Frontal cortex (tissue), 4 donors: Measurements from ENCODE around the gene GRAMD1B. TPM values are rescaled to one million over a fixed set of nuclear protein-coding genes. Genes with fewer than 3 reads are reported as not detected.

ENCODE experiments used
- DNase-seq, 2 donors: peaks; one replicate each; pipeline ENCODE4 v3.0.0; 2012; ENCODE audit warnings: low spot score in 2 of 2
- FAIRE-seq: peaks from 2 replicates; lab custom pipeline; 2012; peaks lifted over from hg19 to GRCh38; lab: Jason Lieb, UNC
- total RNA-seq: library from RNA; depleted of rRNA; stranded (reverse); fragments of >200 nt; gene quantifications from one replicate; pipeline ENCODE4 v1.2.3, GENCODE V29; 2014
- donor health status: control.
- donor health status: control.
- donor health status: control.

Gene GRAMD1B
- total RNA-seq, 1 donor from 2014 or later, result 39.9 TPM

- DNase-seq (no peak), FAIRE-seq (no peak)
Observed at GRCh38 chr11:123579482-123579812, 149.4 kb downstream of the GRAMD1B start.

DNA sequence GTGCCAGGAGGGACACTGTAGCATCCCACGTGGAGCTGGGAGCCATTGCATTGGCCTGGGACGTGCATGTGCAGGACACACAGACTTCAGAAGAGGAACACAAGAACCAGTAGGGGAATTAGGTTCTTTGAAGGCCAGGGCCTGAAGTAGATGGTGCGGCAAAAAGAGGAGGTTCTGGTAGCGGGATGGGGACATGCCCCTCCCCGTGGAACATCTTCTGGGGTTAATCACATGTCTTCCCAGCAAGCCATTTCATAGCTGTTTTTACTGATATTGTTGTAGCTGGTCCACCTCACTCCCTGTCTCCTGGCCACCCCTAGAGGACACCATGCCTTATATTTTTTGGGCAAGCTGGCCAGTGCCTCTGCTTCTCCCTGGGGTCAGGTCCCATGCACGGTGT lies 150.1 kb downstream of the GRAMD1B start:
- DNase-seq (no peak), FAIRE-seq (no peak)

GRCh38 chr11:123580557-123581275 lies 150.6 kb downstream of the GRAMD1B start:
- peak in 1 of 2 donors; percentile 67 for DNase-seq
- FAIRE-seq, result no peak

DNA sequence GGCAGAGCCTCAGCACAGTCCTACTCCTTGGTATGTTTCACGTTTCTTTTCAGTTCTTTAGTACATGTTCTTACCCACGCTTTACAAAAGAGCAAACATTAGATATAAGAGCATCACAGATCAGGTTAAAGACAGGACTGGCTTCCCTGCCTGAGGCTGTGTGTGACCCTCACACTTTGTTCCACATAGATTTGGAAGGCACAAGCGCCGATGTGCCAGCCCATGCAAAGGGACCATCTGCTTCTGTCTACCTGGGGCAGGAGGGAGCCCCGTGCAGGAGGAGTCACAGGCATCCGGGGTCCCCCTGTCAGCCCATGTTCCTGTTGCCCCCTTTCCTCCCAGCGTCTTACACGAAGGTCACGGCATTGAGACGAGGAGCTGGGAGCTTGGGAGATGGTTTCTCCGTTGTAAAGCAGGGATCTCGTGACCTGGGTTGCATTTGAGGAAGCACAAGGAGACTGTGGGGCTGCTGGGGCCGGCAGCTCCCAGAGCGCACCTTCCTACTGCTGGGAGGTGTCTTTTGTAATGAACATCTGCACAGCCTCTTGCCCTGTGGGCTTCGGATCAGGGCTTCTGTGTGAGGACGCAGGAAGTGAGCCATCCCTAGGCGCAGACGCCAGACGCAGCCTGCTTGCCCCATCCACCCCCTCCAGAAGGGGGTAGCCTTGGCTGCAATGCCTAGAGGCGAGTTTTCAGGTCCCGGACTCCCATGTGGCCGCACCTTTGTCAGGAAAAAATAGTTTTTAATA lies 151.8 kb downstream of the GRAMD1B start:
- FAIRE-seq, result no peak
- DNase-seq, result no peak

DNA sequence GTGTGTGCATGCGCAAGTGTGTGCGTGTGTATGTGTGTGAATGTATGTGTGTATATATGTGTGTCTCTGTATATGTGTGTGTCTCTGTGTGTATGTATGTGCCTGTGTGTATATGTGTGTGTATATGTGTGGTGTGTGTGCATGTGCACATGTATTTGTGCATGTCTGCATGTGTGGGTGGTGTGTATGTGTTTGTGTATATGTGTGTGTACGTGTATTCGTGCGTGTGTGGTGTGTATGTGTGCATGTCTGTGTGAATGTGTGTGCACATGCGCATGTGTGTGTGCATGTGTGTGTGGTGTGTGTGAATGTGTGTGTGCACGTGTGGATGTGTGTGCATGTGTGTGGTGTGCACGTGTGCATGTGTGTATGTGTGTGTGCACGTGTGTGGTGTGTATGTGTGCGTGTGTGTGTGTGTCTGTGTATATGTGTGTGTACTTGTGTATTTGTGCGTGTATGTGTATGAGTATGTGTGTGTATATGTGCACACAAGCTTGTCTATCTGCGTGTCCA lies 153.0 kb downstream of the GRAMD1B start:
- no peak for FAIRE-seq
- DNase-seq, result no peak

DNA sequence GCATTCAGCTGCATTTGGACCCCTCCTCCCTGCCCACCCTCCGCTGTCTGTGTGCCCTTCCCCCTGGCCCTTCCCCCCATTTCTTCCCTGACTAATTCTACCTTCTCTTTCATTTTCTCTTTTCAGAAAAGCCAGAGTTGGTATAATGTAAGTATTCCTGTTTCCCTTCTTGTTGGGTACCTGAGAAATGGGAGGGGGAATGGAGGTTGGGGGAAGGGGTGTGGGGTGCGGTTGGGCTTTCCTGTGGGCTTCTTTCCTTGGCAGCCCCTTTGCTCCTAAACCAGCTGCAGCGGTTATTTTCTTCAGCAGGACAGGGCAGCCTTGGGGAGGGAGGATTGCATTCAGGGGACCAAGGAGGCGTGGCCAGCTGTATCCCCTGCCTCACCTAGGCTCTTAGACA lies 154.1 kb downstream of the GRAMD1B start:
- DNase-seq (no peak), FAIRE-seq (no peak)

DNA sequence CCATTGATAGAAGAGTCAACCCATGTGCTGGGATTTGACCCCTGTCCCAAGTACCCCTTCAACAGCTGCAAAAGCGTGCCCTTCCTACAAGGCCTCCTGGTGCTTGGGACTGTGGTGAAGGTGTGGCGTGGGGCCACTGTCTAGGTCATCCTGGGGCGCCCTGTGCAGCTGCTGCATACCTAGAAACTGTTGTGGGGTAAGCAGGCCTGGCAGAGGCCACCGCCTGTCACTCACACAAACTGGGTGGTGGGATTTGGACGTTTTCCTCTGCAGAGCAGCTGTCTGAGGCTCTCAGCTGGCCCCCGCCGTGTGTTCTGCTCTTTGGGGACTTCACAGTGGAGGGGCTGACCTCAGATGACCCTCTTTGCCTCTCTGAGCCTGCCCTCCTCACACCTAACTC lies 154.7 kb downstream of the GRAMD1B start:
- FAIRE-seq (no peak), DNase-seq (no peak)

- FAIRE-seq (no peak), DNase-seq (no peak)
Observed at GRCh38 chr11:123585206-123585605, 155.1 kb downstream of the GRAMD1B start.

GRCh38 chr11:123585706-123586105 lies 155.6 kb downstream of the GRAMD1B start:
- DNase-seq (no peak), FAIRE-seq (no peak)

GRCh38 chr11:123586568-123586967 lies 156.5 kb downstream of the GRAMD1B start:
- DNase-seq (no peak), FAIRE-seq (no peak)

DNA sequence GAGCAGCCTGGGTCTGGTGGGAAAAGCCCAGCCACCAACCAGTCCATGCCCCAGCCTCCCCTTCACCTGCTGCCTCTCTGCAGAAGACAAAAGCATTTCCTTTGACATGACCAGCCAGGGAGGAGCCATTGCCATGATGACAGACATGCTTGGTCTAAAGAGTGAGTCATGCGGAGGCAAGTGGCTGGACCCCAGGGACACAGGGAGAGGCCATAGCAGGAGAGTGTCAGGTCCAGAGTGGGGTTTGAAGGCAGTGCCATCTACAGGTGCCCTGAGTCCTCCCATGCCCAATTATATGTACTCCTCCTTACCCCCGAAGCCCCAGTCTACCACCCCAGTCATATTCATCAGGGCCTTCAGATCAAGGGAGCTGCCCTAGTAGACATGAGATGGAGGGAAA lies 157.0 kb downstream of the GRAMD1B start:
- no peak for FAIRE-seq
- DNase-seq, result no peak

- FAIRE-seq, result no peak
Observed at GRCh38 chr11:123587559-123587958, 157.5 kb downstream of the GRAMD1B start.

DNA sequence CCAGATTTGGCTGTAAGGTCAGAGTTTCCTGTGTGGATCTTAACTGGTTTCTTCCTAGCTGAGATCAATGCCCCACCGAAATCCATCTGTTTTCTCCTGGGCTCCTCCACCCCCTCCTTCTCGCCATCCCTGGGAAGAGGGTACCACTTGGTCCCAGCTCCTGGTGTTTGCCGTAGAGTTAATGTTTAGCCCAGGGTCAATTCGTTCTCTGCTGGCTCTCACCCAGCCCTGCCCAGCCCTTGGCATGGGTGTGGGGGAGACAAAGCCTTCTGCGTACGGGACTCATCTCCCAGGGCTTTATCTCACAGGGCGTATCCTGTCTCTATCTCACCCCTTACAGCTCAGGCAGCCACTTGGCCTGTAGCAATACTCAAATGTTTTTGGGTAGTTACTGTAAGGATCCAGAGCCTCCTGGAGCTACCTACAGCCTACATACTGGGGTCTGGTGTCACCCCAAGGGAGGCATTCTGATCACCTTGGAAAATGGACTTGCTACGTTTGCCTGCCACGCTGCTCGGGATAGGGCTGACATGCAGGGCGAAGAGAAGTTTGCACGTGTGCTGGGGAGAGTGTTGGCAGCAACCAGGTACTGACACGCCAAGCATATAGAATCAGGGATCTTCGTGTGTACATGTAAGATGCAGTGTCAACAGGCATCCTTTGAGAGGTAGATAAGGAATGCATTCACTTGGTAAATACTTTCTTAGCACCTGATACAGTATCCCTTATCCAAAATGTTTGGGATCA lies 158.2 kb downstream of the GRAMD1B start:
- FAIRE-seq (no peak), DNase-seq (no peak)

More at GRCh38 chr11:123587559-123587958, 157.5 kb downstream of the GRAMD1B start:
- DNase-seq, result no peak

DNA sequence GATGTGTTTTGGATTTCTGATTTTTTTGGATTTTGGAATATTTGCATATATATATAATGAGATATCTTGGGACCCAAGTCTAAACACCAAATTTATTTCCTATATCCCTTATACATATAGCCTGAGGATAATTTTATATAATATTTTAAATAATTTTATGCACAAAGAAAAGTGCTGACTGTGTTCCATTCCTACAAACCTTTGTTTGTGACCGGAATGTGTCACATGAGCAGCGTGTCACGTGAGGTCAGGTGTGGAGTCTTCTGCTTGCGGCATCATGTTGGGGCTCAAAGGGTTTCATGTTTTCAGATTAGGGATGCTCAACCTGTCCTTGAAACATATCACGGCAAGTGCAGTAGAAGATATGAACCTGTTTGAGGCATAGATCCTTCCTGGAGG lies 158.8 kb downstream of the GRAMD1B start:
- FAIRE-seq (no peak), DNase-seq (no peak)

DNA sequence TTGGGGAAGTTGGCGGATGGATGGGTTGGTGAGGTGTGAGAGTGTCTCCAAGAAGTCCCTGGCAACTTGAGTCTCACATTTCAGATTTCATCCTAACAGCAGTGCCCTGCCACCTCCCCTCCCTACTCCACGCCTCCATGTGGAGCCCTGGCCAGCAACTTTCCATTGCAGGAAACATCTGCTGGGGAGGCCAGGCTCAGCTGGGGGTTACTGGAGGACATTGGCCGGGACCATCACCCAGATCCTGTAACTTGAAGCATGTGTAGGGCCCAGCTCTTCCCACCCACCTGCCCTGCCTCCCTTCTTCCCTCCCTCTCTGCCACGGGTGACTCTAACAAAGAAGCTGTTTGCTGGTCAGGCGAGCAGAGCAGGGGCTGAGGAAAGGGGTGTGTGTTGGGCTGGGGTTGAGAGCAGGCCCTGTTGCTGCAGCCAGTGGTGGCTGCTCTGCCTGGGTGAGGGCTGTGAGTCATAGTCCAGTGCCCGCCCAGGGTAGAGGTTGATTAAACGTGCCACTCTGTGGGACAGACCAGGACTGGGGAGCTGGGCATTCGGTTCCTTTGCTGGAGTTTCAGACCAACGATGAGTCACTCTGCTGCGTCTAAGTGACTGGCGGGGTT lies 160.3 kb downstream of the GRAMD1B start:
- FAIRE-seq (no peak), DNase-seq (no peak)

DNA sequence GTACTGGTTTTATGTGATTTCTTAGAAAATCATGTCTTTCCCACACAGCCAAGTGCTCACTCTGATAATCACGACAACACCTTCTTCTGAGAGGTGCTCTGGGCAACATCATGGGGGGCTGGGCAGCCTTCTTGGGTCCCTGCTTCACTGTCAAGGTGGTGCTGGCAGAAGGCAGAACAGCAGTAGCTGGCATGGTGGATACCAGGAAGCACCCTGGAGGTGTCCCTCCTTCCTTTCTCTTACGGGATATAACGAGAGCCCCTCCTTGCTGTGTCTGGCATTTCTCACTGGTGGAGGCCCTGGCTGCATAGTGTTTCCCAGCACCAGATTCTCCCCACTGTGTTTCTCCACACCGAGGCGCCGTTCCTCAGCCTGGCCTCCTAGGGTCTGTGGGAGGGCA lies 163.5 kb downstream of the GRAMD1B start:
- FAIRE-seq (no peak), DNase-seq (no peak)

DNA sequence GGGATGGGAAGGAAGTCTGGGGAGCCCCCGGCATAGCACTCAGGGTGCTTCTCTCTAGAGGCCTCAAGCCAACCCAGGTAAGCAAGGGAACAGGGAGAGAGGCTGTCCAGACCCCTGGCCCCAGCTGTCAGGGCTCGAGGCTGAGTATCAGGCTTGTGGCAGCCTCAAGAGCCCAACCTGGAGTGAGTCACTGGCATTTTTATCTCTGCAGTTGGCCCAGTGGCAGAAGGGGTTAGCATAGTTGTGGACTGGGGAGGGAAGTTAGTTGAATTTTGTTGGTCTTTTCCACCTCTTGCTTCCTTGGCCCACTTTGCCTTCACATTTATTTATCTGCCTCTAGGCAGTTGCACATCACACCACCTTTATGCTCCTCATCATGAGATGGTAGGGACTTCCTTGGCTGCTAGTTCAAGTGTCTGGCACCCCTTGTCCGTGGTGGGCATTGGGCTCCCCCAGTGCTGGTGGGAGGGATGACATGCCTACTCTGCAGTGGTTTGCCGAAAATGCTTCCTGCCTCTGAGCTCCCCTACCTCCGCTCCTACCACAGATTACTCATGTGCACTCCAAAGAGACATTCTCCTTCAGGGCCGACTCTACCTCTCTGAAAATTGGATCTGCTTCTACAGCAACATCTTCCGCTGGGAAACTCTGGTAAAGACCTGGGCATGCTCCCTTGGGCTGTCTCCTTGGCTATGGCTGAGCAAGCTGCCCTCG lies 164.3 kb downstream of the GRAMD1B start:
- FAIRE-seq, result no peak
- no peak for DNase-seq

DNA sequence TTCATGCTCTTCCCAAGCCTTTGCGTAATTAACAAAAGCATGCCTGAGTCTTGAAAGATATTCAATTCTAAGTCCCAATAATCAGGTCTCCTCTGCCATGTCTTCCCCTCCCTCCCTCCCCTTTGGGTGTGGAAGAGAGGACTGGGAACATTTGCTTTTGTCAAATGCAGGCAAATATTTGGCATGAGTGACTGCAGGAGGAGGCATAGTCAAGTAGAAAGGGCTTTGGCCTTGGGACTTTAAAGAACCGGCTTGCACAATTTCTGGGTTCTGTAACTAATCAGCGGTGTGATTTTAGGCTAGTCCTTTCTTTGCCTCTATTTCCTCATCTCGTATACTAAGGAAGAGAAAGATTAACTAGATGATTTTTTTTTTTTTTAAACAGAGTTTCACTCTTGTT lies 164.9 kb downstream of the GRAMD1B start:
- DNase-seq (no peak), FAIRE-seq (no peak)

- DNase-seq, result no peak
- FAIRE-seq, result no peak
Observed at GRCh38 chr11:123597859-123598258, 167.8 kb downstream of the GRAMD1B start.

GRCh38 chr11:123601136-123601535 lies 171.1 kb downstream of the GRAMD1B start:
- FAIRE-seq (no peak), DNase-seq (no peak)
